SK-N-SH treated with all-trans-retinoic acid at 6 μM for 48 hours (cell line): ENCODE measurements around the gene BMP4.

Experiments
- ATAC-seq: fragments of 200-7000 bp; cut with Tn5 transposase; 3 replicates; pipeline ENCODE4 v1.9.1; 2020; ENCODE audit warnings: mild to moderate bottlenecking, moderate library complexity
- ARNTL ChIP-seq: fragments of 450-650 bp; formaldehyde crosslinking; IDR thresholded peaks from 2 replicates; pipeline ENCODE4 v1.5.0; 2020; ENCODE audit warnings: low read depth, mild to moderate bottlenecking, moderate library complexity, borderline replicate concordance
- BACH2 ChIP-seq: fragments of 250-450 bp; sonication (Bioruptor Pico); IDR thresholded peaks from 2 replicates; pipeline ENCODE4 v1.9.0; 2021; ENCODE audit warnings: mild to moderate bottlenecking, borderline replicate concordance
- CREB5 ChIP-seq: fragments of 250-450 bp; sonication (Bioruptor Pico); IDR thresholded peaks from 2 replicates; pipeline ENCODE4 v1.5.1; 2020; ENCODE audit warnings: low read depth, mild to moderate bottlenecking, moderate library complexity
- CSDC2 ChIP-seq: fragments of 250-450 bp; sonication (Bioruptor Pico); IDR thresholded peaks from 2 replicates; pipeline ENCODE4 v1.5.0; 2020; ENCODE audit warnings: mild to moderate bottlenecking, moderate library complexity
- ESRRG ChIP-seq: fragments of 250-450 bp; sonication (Bioruptor Pico); IDR thresholded peaks from 2 replicates; pipeline ENCODE4 v1.6.1; 2021; ENCODE audit warnings: mild to moderate bottlenecking
- GLIS3 ChIP-seq: fragments of 250-450 bp; sonication (Bioruptor Pico); IDR thresholded peaks from 2 replicates; pipeline ENCODE4 v1.5.0; 2020; ENCODE audit warnings: mild to moderate bottlenecking, moderate library complexity
- ISL1 ChIP-seq: fragments of 250-450 bp; sonication (Bioruptor Pico); IDR thresholded peaks from 2 replicates; pipeline ENCODE4 v2.1.2; 2022; ENCODE audit warnings: mild to moderate bottlenecking, moderate library complexity
- OSR1 ChIP-seq: fragments of 250-450 bp; sonication (Bioruptor Pico); IDR thresholded peaks from 2 replicates; pipeline ENCODE4 v1.8.0; 2022; ENCODE audit warnings: moderate library complexity, mild to moderate bottlenecking, inconsistent platforms
- PATZ1 ChIP-seq: fragments of 250-450 bp; sonication (Bioruptor Pico); IDR thresholded peaks from 2 replicates; pipeline ENCODE4 v1.8.0; 2020; ENCODE audit warnings: mild to moderate bottlenecking, moderate library complexity, borderline replicate concordance
- POU6F1 ChIP-seq: fragments of 250-450 bp; sonication (Bioruptor Pico); IDR thresholded peaks from 2 replicates; pipeline ENCODE4 v1.8.0; 2021; ENCODE audit warnings: low read depth, mild to moderate bottlenecking, moderate library complexity, borderline replicate concordance
- PPARA ChIP-seq: fragments of 250-450 bp; sonication (Bioruptor Pico); IDR thresholded peaks from 2 replicates; pipeline ENCODE4 v1.5.0; 2020; ENCODE audit warnings: mild to moderate bottlenecking, borderline replicate concordance
- RARB ChIP-seq: fragments of 250-450 bp; sonication (Bioruptor Pico); IDR thresholded peaks from 2 replicates; pipeline ENCODE4 v1.8.0; 2021; ENCODE audit warnings: mild to moderate bottlenecking, moderate library complexity
- TCF4 ChIP-seq: fragments of 250-450 bp; sonication (Bioruptor Pico); IDR thresholded peaks from 2 replicates; pipeline ENCODE4 v1.8.0; 2021; ENCODE audit warnings: mild to moderate bottlenecking, moderate library complexity, borderline replicate concordance
- TOX ChIP-seq: fragments of 250-450 bp; sonication (Bioruptor Pico); IDR thresholded peaks from 2 replicates; pipeline ENCODE4 v1.8.0; 2021; ENCODE audit warnings: mild to moderate bottlenecking, moderate library complexity, borderline replicate concordance
- TSHZ2 ChIP-seq: fragments of 250-450 bp; sonication (Bioruptor Pico); IDR thresholded peaks from 2 replicates; pipeline ENCODE4 v1.5.0; 2020; ENCODE audit warnings: mild to moderate bottlenecking, moderate library complexity
- ZC3H10 ChIP-seq: fragments of 250-450 bp; sonication (Bioruptor Pico); IDR thresholded peaks from 2 replicates; pipeline ENCODE4 v1.5.1; 2021; ENCODE audit warnings: mild to moderate bottlenecking, moderate library complexity
- ZFP30 ChIP-seq: fragments of 450-650 bp; formaldehyde crosslinking; IDR thresholded peaks from 2 replicates; pipeline ENCODE4 v1.5.0; 2022; ENCODE audit warnings: mild to moderate bottlenecking, moderate library complexity
- ZNF565 ChIP-seq: fragments of 450-650 bp; formaldehyde crosslinking; conservative IDR thresholded peaks from 2 replicates; pipeline ENCODE4 v1.5.0; 2020; ENCODE audit warnings: low read depth, mild to moderate bottlenecking, moderate library complexity
- ZNF70 ChIP-seq: fragments of 450-650 bp; formaldehyde crosslinking; IDR thresholded peaks from 2 replicates; pipeline ENCODE4 v1.5.0; 2020; ENCODE audit warnings: mild to moderate bottlenecking, moderate library complexity

Gene BMP4

GRCh38 chr14:53916239-53916638, 40.4 kb downstream of the BMP4 start:
- TF ChIP-seq ARNTL = no peak
- TF ChIP-seq GLIS3 (CRISPR knock-in tag) = no peak
- no peak for TF ChIP-seq TOX (CRISPR knock-in tag)
- TF ChIP-seq ZFP30 = no peak
- TF ChIP-seq ZC3H10 (CRISPR knock-in tag) = no peak
- no peak for TF ChIP-seq ISL1 (CRISPR knock-in tag)
- no peak for TF ChIP-seq RARB (CRISPR knock-in tag)
- no peak for TF ChIP-seq CREB5 (CRISPR knock-in tag)
- TF ChIP-seq PATZ1 (CRISPR knock-in tag) = no peak
- TF ChIP-seq TCF4 (CRISPR knock-in tag) = no peak
- no peak for TF ChIP-seq OSR1 (CRISPR knock-in tag)
- no peak for TF ChIP-seq CSDC2 (CRISPR knock-in tag)
- no peak for TF ChIP-seq POU6F1 (CRISPR knock-in tag)
- TF ChIP-seq PPARA (CRISPR knock-in tag) = no peak
- TF ChIP-seq ZNF70 (CRISPR knock-in tag) = no peak
- no peak for TF ChIP-seq ESRRG
- no peak for TF ChIP-seq ZNF565 (CRISPR knock-in tag)
- ATAC-seq = no peak

- ATAC-seq = no peak
- TF ChIP-seq OSR1 (CRISPR knock-in tag) (no peak), ZNF565 (CRISPR knock-in tag) (no peak), RARB (CRISPR knock-in tag) (no peak), TCF4 (CRISPR knock-in tag) (no peak)
- TF ChIP-seq, all 23 proteins: peak for 0
Measured at GRCh38 chr14:53915364-53916014, 41.1 kb downstream of the BMP4 start.

- no peak for TF ChIP-seq BACH2 (CRISPR knock-in tag)
Measured at GRCh38 chr14:53912021-53912420, 44.6 kb downstream of the BMP4 start.

GRCh38 chr14:53908416-53908815, 48.2 kb downstream of the BMP4 start:
- TF ChIP-seq ZC3H10 (CRISPR knock-in tag) (no peak), ZNF70 (CRISPR knock-in tag) (no peak), ZFP30 (no peak), CSDC2 (CRISPR knock-in tag) (no peak)
- TF ChIP-seq, all 23 proteins: peak for 0
- ATAC-seq = no peak

More at GRCh38 chr14:53912021-53912420, 44.6 kb downstream of the BMP4 start:
- ATAC-seq = no peak

- TF ChIP-seq ZNF565 (CRISPR knock-in tag) (no peak), TSHZ2 (CRISPR knock-in tag) (no peak), BACH2 (CRISPR knock-in tag) (no peak), TCF4 (CRISPR knock-in tag) (no peak), ZNF70 (CRISPR knock-in tag) (no peak), CREB5 (CRISPR knock-in tag) (no peak), TOX (CRISPR knock-in tag) (no peak), ESRRG (no peak), POU6F1 (CRISPR knock-in tag) (no peak)
- TF ChIP-seq, all 23 proteins: peak for 0
- no peak for ATAC-seq
Measured at GRCh38 chr14:53902307-53902706, 54.3 kb downstream of the BMP4 start.
